ENCODE data around the gene DDX39B. TPM values are rescaled to one million over a fixed set of nuclear protein-coding genes. Genes with fewer than 3 reads are reported as not detected.
"Not testable (repeated sequence)": the region's sequence is repeated elsewhere in the genome, so short reads cannot be mapped to it uniquely, and the experiment has no call there.

DDX39B gene
- total RNA-seq, 1 donor from 2014 or later = 368 TPM

- DNase-seq (ENCODE audit: low spot score) = no peak
Measured at GRCh38 chr6:31575952-31576685, 34.3 kb upstream of the DDX39B start.

DNA sequence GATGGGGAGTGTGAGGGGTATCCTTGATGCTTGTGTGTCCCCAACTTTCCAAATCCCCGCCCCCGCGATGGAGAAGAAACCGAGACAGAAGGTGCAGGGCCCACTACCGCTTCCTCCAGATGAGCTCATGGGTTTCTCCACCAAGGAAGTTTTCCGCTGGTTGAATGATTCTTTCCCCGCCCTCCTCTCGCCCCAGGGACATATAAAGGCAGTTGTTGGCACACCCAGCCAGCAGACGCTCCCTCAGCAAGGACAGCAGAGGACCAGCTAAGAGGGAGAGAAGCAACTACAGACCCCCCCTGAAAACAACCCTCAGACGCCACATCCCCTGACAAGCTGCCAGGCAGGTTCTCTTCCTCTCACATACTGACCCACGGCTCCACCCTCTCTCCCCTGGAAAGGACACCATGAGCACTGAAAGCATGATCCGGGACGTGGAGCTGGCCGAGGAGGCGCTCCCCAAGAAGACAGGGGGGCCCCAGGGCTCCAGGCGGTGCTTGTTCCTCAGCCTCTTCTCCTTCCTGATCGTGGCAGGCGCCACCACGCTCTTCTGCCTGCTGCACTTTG is 33.6 kb upstream of the DDX39B start, which contains the start of gene TNF:
Gene TNF (plus strand): TSS at position 231 of the 567 bp plus-strand sequence. CDS start 177 bp downstream, at position 408.
- DNase-seq (ENCODE audit: low spot score) = peak; percentile 65

GRCh38 chr6:31574106-31575061 is 32.6 kb upstream of the DDX39B start:
- DNase-seq (ENCODE audit: low spot score) = no peak

DNA sequence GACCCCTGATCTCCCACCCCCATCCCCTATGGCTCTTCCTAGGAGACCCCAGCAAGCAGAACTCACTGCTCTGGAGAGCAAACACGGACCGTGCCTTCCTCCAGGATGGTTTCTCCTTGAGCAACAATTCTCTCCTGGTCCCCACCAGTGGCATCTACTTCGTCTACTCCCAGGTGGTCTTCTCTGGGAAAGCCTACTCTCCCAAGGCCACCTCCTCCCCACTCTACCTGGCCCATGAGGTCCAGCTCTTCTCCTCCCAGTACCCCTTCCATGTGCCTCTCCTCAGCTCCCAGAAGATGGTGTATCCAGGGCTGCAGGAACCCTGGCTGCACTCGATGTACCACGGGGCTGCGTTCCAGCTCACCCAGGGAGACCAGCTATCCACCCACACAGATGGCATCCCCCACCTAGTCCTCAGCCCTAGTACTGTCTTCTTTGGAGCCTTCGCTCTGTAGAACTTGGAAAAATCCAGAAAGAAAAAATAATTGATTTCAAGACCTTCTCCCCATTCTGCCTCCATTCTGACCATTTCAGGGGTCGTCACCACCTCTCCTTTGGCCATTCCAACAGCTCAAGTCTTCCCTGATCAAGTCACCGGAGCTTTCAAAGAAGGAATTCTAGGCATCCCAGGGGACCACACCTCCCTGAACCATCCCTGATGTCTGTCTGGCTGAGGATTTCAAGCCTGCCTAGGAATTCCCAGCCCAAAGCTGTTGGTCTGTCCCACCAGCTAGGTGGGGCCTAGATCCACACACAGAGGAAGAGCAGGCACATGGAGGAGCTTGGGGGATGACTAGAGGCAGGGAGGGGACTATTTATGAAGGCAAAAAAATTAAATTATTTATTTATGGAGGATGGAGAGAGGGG is 31.7 kb upstream of the DDX39B start:
- DNase-seq (ENCODE audit: low spot score) = no peak

- DNase-seq (ENCODE audit: low spot score) = no peak
Measured at GRCh38 chr6:31572041-31572911, 30.5 kb upstream of the DDX39B start, which contains the start of gene LTA. Gene LTA (plus strand): TSS chr6:31572289. CDS start chr6:31572743, 454 bp downstream.

GRCh38 chr6:31569861-31570536 is 28.2 kb upstream of the DDX39B start:
- DNase-seq (ENCODE audit: low spot score) = no peak

GRCh38 chr6:31568537-31568961 is 26.7 kb upstream of the DDX39B start:
- DNase-seq (ENCODE audit: low spot score) = no peak

DNA sequence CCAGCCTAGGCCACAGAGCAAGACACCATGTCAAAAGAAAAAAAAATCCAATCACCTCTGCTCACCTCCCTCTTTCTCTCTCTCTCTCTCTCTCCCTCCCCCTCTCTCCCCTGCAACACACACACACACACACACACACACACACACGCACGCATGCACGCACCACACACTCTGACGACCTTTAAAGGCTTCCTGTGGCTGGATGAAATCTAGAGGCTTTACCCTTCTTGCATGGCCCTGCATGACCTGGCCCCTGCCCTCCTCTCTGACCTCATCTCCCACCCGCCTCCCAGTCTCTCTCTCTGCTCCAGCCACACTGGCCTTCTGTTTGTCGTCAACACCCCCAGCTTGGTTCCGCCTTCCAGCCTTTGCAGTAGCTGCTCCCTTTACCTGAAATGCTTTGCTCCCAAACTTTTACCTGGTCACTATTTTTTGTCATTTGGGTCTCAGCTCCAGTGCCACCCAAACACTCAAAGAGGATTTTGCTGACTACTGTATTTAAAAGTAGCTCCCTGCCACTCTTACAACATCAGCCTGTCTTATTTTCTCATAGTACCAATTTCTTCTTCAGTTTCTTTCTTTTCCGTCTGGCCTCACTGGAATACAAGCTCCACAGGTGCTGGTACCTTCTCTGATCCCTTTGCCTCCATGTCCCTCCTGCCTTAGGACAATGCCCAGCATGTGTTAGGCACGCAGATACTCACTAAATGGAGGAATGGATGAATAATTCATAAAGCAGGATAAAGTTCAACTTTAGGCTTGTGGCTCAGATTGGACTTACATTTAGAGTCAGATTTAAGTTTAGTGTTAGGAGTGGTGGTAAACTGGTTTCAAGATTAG is 25.9 kb upstream of the DDX39B start:
- no peak for DNase-seq (ENCODE audit: low spot score)

GRCh38 chr6:31560697-31561058 is 18.9 kb upstream of the DDX39B start:
- DNase-seq (ENCODE audit: low spot score) = no peak

- no peak for DNase-seq (ENCODE audit: low spot score)
Measured at GRCh38 chr6:31559958-31560696, 18.3 kb upstream of the DDX39B start.

DNA sequence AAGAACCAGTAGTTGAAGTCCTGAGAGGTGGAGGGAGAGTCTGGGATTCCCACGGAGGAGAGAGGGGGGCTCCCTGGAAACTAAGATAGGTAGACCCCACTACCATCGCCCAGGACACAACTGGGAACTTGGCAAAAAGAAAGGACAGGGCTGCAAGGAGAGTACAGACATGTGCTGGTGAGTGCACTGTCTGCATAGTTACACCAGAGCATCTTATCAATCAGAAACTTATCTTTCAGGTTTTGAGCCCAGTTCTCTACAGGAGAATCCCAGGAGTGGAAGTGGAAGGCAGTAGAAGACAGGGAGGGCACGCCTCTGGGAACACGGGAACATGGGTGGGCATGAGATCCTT is 17.8 kb upstream of the DDX39B start:
- DNase-seq (ENCODE audit: low spot score) = no peak

DNA sequence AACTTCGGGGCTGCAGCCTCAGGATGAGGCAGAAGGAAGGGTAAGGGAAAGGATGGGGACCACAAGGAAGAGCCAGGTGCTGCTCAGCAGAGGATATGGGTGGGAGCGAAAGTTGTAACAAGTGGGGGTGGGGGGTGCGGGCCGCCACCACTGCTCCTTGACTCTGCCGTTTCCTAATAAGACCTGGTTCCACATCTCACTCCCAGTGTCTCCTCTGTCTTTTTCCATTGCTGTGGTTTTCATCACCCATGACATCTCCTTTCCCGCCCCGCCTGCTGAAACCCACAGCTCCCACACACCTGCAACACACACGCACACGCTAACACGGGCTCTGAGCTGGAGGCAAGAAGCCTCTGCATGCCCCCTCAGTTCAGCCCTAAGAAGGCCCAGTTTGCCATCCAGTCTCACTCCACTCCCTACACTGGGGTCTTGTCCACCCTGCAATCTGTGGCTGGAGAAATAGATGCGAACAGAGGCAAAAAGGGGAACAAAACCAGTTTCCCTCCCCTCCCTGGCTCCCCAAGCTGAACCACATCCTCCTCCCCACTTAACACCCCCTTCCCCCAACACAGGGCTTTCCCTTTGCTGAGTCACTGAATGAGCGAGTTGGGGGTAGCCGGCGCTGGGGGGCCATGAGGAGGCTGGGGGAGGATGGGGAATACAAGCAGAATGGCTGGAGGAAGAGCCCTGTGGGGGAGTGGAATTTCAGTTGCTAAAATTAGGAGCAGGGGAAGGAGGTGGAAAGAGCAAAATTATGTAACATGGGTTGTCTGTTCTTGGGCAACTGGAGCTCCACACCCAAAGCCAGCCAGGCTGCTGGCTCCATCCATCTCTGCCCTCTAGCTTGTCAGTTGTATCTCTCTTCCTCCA is 17.1 kb upstream of the DDX39B start:
- DNase-seq (ENCODE audit: low spot score) = no peak

DNA sequence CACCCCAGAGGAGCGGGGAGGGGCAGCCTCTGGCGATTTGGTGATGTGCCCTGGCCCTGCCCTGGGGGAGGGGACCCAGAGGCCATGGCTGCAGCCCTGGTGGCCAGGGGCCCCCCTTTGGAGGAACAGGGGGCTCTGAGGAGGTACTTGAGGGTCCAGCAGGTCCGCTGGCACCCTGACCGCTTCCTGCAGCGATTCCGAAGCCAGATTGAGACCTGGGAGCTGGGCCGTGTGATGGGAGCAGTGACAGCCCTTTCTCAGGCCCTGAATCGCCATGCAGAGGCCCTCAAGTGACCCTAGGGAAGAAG is 16.5 kb upstream of the DDX39B start:
- DNase-seq (ENCODE audit: low spot score) = no peak

DNA sequence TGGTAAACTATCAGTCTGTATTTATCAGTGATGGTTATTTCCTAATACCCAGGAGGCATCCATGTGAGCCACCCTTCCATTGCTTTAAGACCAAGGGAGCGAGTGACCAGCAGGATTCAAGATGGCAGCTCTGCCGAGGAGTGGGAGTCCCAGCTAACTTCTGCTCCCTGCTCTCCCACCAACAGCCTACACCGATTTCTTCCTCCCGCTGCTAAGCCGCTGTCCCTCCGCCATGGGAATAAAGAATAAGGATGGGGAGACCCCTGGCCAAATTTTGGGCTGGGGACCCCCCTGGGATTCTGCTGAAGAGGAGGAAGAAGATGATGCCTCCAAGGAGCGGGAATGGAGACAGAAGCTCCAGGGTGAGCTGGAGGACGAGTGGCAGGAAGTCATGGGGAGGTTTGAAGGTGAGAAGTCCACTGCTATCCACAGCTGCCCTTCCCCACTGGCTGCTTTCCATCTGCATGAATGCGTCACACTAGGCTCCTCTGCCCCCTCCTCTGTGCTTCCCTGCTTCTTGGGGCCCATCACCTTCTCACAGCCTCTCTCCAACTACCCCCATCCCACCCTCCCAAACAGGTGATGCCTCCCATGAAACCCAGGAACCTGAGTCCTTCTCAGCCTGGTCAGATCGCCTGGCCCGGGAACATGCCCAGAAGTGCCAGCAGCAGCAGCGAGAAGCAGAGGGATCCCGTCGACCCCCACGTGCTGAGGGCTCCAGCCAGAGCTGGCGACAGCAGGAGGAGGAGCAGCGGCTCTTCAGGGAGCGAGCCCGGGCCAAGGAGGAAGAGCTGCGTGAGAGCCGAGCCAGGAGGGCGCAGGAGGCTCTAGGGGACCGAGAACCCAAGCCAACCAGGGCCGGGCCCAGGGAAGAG is 15.9 kb upstream of the DDX39B start:
- no peak for DNase-seq (ENCODE audit: low spot score)

DNA sequence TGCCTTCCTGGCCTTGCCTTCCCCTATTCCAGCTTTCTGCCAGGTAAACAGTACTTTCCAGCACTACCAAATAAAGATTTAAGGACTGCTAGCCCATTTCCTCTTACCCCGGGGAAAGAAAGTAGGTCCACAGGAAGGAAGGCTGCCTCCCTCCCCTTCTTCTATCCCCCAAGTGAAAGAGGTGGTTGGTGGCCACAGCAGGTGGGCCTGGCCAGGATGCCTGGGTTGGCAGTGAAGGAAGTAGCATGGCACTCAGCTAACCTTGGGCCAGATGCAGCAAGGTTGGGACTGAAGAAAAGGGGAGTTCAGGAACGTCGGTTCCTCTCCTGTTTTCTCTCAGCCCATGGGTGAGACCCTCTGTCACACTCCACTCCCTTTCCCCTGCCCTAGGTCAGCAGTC is 14.5 kb upstream of the DDX39B start:
- DNase-seq (ENCODE audit: low spot score) = no peak

DNA sequence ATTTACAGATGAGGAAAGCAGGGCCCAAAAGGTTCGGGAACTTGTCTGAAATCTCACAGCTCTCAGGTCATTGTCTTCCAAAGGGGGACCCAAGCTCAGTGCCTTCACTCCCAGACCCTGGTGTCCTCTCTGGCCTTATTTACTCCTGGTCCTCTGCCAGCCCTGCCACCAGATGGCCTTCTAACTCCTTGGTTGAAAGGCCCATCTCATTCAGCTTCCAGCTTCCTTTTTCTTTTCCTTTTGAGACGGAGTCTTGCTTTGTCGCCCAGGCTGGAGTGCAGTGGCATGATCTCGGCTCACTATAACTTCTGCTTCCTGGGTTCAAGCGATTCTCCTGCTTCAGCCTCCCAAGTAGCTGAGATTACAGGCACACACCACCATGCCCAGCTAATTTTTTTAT is 9.6 kb upstream of the DDX39B start:
- not testable (repeated sequence) for DNase-seq (ENCODE audit: low spot score)

DNA sequence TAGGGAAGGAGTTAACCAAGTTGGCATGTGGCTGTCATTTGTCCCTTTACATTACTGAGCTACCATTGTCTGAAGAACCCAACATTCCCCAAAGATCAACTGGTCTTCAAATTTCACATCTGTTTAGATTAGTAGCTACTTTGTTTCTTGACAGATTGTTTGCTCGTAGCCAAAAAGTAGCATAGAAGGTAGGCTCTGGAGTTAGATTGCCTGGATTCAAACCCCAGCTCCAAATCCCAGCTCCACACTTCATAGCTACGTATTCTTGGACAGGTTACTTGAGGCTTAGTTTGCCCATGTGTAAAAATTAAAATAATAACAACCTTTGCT is 6.7 kb upstream of the DDX39B start:
- no peak for DNase-seq (ENCODE audit: low spot score)

All from ureter (tissue), 1 donor.